GM23248 (cell line): ENCODE results near the gene OTOGL. TPM values are rescaled to one million over a fixed set of nuclear protein-coding genes. Genes with fewer than 3 reads are reported as not detected.

Source experiments
- DNase-seq: peaks from one replicate; pipeline ENCODE4 v3.0.0-alpha.2; 2015
- H2AFZ ChIP-seq: fragments of 200-600 bp; sonication (generic); 2 replicates; pipeline ENCODE4 v1.6.1; 2016; ENCODE audit warnings: antibody characterized with exemption
- H3F3A ChIP-seq: fragments of 200-600 bp; sonication (generic); 2 replicates; pipeline ENCODE4 v1.6.1; 2016; ENCODE audit warnings: mild to moderate bottlenecking, antibody characterized with exemption, mixed run types; ENCODE audit not compliant: insufficient read depth
- H3K27ac ChIP-seq: fragments of 200-600 bp; sonication (generic); 2 replicates; pipeline ENCODE4 v1.5.1; 2016; ENCODE audit warnings: mild to moderate bottlenecking
- H3K27me3 ChIP-seq: fragments of 200-600 bp; sonication (generic); replicated peaks from 2 replicates; pipeline ENCODE4 v1.6.1; 2016; ENCODE audit warnings: mild to moderate bottlenecking; ENCODE audit not compliant: insufficient read depth
- H3K36me3 ChIP-seq: fragments of 200-600 bp; sonication (generic); 2 replicates; pipeline ENCODE4 v1.6.1; 2016; ENCODE audit warnings: low read depth, mild to moderate bottlenecking
- H3K4me1 ChIP-seq: fragments of 200-600 bp; sonication (generic); 2 replicates; pipeline ENCODE4 v1.6.1; 2016; ENCODE audit warnings: mild to moderate bottlenecking; ENCODE audit not compliant: insufficient read depth
- H3K4me2 ChIP-seq: fragments of 200-600 bp; sonication (generic); one replicate; pipeline ENCODE4 v1.6.1; 2016; ENCODE audit warnings: mild to moderate bottlenecking; ENCODE audit not compliant: unreplicated experiment
- H3K4me3 ChIP-seq: fragments of 200-600 bp; sonication (generic); 2 replicates; pipeline ENCODE4 v1.5.1; 2016; ENCODE audit warnings: mild to moderate bottlenecking
- H3K79me2 ChIP-seq: fragments of 200-600 bp; sonication (generic); 2 replicates; pipeline ENCODE4 v1.6.1; 2016; ENCODE audit warnings: mild to moderate bottlenecking; ENCODE audit not compliant: insufficient read depth
- H3K9ac ChIP-seq: fragments of 200-600 bp; sonication (generic); 2 replicates; pipeline ENCODE4 v1.6.1; 2016; ENCODE audit warnings: mild to moderate bottlenecking
- H3K9me2 ChIP-seq: fragments of 200-600 bp; sonication (generic); 2 replicates; pipeline ENCODE4 v1.6.1; 2016; ENCODE audit warnings: mixed run types, mild to moderate bottlenecking, moderate library complexity; ENCODE audit not compliant: insufficient read depth
- H3K9me3 ChIP-seq: fragments of 200-600 bp; sonication (generic); one replicate; pipeline ENCODE4 v1.6.1; 2017; ENCODE audit warnings: low read depth
- H4K20me1 ChIP-seq: fragments of 200-600 bp; sonication (generic); 2 replicates; pipeline ENCODE4 v1.6.0; 2016; ENCODE audit not compliant: insufficient read depth
- EZH2 ChIP-seq: fragments of 200-600 bp; sonication (generic); IDR thresholded peaks from 2 replicates; pipeline ENCODE4 v1.6.1; 2018; ENCODE audit warnings: antibody characterized with exemption, mild to moderate bottlenecking; ENCODE audit not compliant: insufficient read depth, poor library complexity, severe bottlenecking
- EZH2phosphoT487 ChIP-seq: fragments of 200-600 bp; sonication (generic); IDR thresholded peaks from 2 replicates; pipeline ENCODE4 v1.6.1; 2018; ENCODE audit warnings: antibody characterized with exemption, moderate library complexity, mild to moderate bottlenecking, low read depth; ENCODE audit not compliant: insufficient read depth
- WGBS, 2 experiments: methylation state at CpG; one replicate each; pipeline ENCODE4 v1.1.6; 2015 to 2017; ENCODE audit warnings: low lambda C conversion rate in 2 of 2, low coverage in 1 of 2; ENCODE audit errors: missing lambda C conversion rate in 2 of 2; 5-methylcytosine and 5-hydroxymethylcytosine counted together
- in situ Hi-C: fragments of 300-500 bp; cut with MboI; formaldehyde crosslinking; loops from 2 replicates; pipeline ENCODE4 v1.15.0; 2020
- polyA plus RNA-seq: library from polyadenylated mRNA; unstranded; fragments of >200 nt; fragmentation: Nextera tagmentation; extraction: Ambion mirVana; gene quantifications from 2 replicates; pipeline ENCODE4 v1.2.1, GENCODE V29; 2016
- total RNA-seq: library from RNA; depleted of rRNA; stranded (reverse); fragments of >200 nt; shearing (Covaris generic); gene quantifications from 2 replicates; pipeline ENCODE4 v1.2.3, GENCODE V29; 2014

The OTOGL gene
- total and polyA plus RNA-seq, 2 experiments from 2014 or later: under 0.01 to 0.09 TPM

GRCh38 chr12:80260269-80260668 lies 160.9 kb downstream of the OTOGL start:
- Histone ChIP-seq H3K9me2 (no peaks in the 10 kb centered on the region), H3K79me2 (no peaks in the 10 kb centered on the region), H3K4me3 (no peak overlapping the region), H3K9ac (no peak overlapping the region), H3K9me3 (no peaks in the 10 kb centered on the region), H4K20me1 (no peaks in the 10 kb centered on the region), H3F3A (peaks cover 29% of the 10 kb centered on the region), H3K4me1 (peaks cover 35% of the 10 kb centered on the region), H3K4me2 (no peak overlapping the region), H2AFZ (no peak overlapping the region), H3K27me3 (no peaks in the 10 kb centered on the region), H3K36me3 (no peaks in the 10 kb centered on the region), H3K27ac (no peak overlapping the region)
- in situ Hi-C loops: loop anchor here (10.0 to 25.0 kb wide), 2 partner anchors 55 to 848 kb away; no protein-coding TSS in a partner anchor
- TF ChIP-seq EZH2: no peak
- no peak for TF ChIP-seq EZH2phosphoT487
- no peak for DNase-seq
- WGBS, 2 experiments: 86 to 89% methylated on average over 4 of the region's 4 CpGs

- H3K36me3 ChIP-seq: no peaks in the 10 kb centered on the region
- in situ Hi-C loops: loop anchor here (10.0 to 25.0 kb wide), 2 partner anchors 57 to 849 kb away; no protein-coding TSS in a partner anchor
- no peak overlapping the region for H3K4me2 ChIP-seq
- no peaks in the 10 kb centered on the region for H3K9me2 ChIP-seq
- H3K27ac ChIP-seq: no peak overlapping the region
- no peaks in the 10 kb centered on the region for H3K27me3 ChIP-seq
- no peaks in the 10 kb centered on the region for H3K9me3 ChIP-seq
- H3K9ac ChIP-seq: no peak overlapping the region
- H4K20me1 ChIP-seq: no peaks in the 10 kb centered on the region
- DNase-seq: no peak
- no peak for TF ChIP-seq EZH2phosphoT487
- no peak for TF ChIP-seq EZH2
- H3K4me3 ChIP-seq: no peak overlapping the region
- peaks cover 29% of the 10 kb centered on the region for H3F3A ChIP-seq
- H3K79me2 ChIP-seq: no peaks in the 10 kb centered on the region
- peaks cover 35% of the 10 kb centered on the region for H3K4me1 ChIP-seq
- WGBS, 2 experiments: 83 to 84% methylated on average over 3 of the region's 3 CpGs
- no peak overlapping the region for H2AFZ ChIP-seq
Measured at GRCh38 chr12:80261403-80261802, 162.1 kb downstream of the OTOGL start.

GRCh38 chr12:80262346-80262745 lies 163.0 kb downstream of the OTOGL start:
- Histone ChIP-seq H3K27ac (peak overlapping the region; percentile 68), H3K4me2 (peak overlapping the region; percentile 58), H3K4me3 (peak overlapping the region; percentile 34; the same call in 1 of the 2 replicates), H2AFZ (no peak overlapping the region), H3K79me2 (no peaks in the 10 kb centered on the region), H3K4me1 (peaks cover 35% of the 10 kb centered on the region), H3K36me3 (no peaks in the 10 kb centered on the region), H3K9me2 (no peaks in the 10 kb centered on the region), H3K9me3 (no peaks in the 10 kb centered on the region), H3F3A (peaks cover 29% of the 10 kb centered on the region), H4K20me1 (no peaks in the 10 kb centered on the region), H3K27me3 (no peaks in the 10 kb centered on the region), H3K9ac (no peak overlapping the region)
- WGBS, 2 experiments: 0% methylated on average over 1 of the region's 1 CpG
- in situ Hi-C loops: loop anchor here (10.0 to 25.0 kb wide), 2 partner anchors 58 to 850 kb away; no protein-coding TSS in a partner anchor
- TF ChIP-seq EZH2phosphoT487 (no peak), EZH2 (no peak)
- DNase-seq: peak; percentile 76

GRCh38 chr12:80262771-80263170 lies 163.4 kb downstream of the OTOGL start:
- Histone ChIP-seq H4K20me1 (no peaks in the 10 kb centered on the region), H3K9me3 (no peaks in the 10 kb centered on the region), H3K36me3 (no peaks in the 10 kb centered on the region), H3F3A (peaks cover 29% of the 10 kb centered on the region), H3K4me2 (peak overlapping the region; percentile 58), H3K79me2 (no peaks in the 10 kb centered on the region), H3K27ac (peak overlapping the region; percentile 68), H3K4me3 (peak overlapping the region; percentile 34; the same call in 1 of the 2 replicates), H3K9me2 (no peaks in the 10 kb centered on the region), H3K27me3 (no peaks in the 10 kb centered on the region), H2AFZ (peak overlapping the region; percentile 77), H3K9ac (no peak overlapping the region; the same call in 1 of the 2 replicates), H3K4me1 (peaks cover 35% of the 10 kb centered on the region)
- DNase-seq: peak; percentile 69
- in situ Hi-C loops: loop anchor here (10.0 to 25.0 kb wide), 2 partner anchors 58 to 850 kb away; no protein-coding TSS in a partner anchor
- WGBS, 2 experiments: 4 to 6% methylated on average over 4 of the region's 4 CpGs
- TF ChIP-seq EZH2phosphoT487 (no peak), EZH2 (no peak)
